Neural cell (in vitro differentiated cells): Measurements from ENCODE around the gene DBR1.

Experiments
- CTCF ChIP-seq: fragments of 450-650 bp; IDR thresholded peaks from 2 replicates; pipeline ENCODE4 v1.5.1; 2014; ENCODE audit warnings: antibody characterized with exemption, mild to moderate bottlenecking, moderate library complexity; ENCODE audit not compliant: poor library complexity, severe bottlenecking
- POLR2AphosphoS5 ChIP-seq: IDR thresholded peaks from 2 replicates; pipeline ENCODE4 v1.6.1; 2012

GRCh38 chr3:138180375-138181029 is 5.8 kb upstream of the DBR1 start:
- TF ChIP-seq POLR2AphosphoS5 (no peak), CTCF (peak; percentile 74)
